HG02763 (cell line): ENCODE results near the gene ARHGEF19.
"Not testable (repeated sequence)": the region's sequence is repeated elsewhere in the genome, so short reads cannot be mapped to it uniquely, and the experiment has no call there.

Source experiments
- ATAC-seq: cut with Tn5 transposase; IDR thresholded peaks from one replicate; pipeline ENCODE4 v1.9.1; 2021; ENCODE audit warnings: mild to moderate bottlenecking, moderate library complexity; ENCODE audit not compliant: unreplicated experiment

The ARHGEF19 gene

GRCh38 chr1:16205891-16206546, 6.4 kb downstream of the ARHGEF19 start:
- no peak for ATAC-seq

GRCh38 chr1:16205334-16205671, 7.1 kb downstream of the ARHGEF19 start:
- no peak for ATAC-seq

- ATAC-seq = no peak
Observed at GRCh38 chr1:16204634-16205333, 7.7 kb downstream of the ARHGEF19 start.

GRCh38 chr1:16204216-16204615, 8.2 kb downstream of the ARHGEF19 start:
- no peak for ATAC-seq

- no peak for ATAC-seq
Observed at GRCh38 chr1:16203550-16203949, 8.9 kb downstream of the ARHGEF19 start.

- ATAC-seq = no peak
Observed at GRCh38 chr1:16202281-16203210, 9.9 kb downstream of the ARHGEF19 start.

GRCh38 chr1:16199700-16200099, 12.8 kb downstream of the ARHGEF19 start:
- ATAC-seq = no peak

- ATAC-seq = no peak
Observed at GRCh38 chr1:16199157-16199501, 13.3 kb downstream of the ARHGEF19 start.

GRCh38 chr1:16198444-16199156, 13.9 kb downstream of the ARHGEF19 start:
- ATAC-seq = no peak

GRCh38 chr1:16196874-16197273, 15.6 kb downstream of the ARHGEF19 start:
- ATAC-seq = no peak

GRCh38 chr1:16196139-16196538, 16.3 kb downstream of the ARHGEF19 start:
- not testable (repeated sequence) for ATAC-seq

GRCh38 chr1:16195518-16195905, 16.9 kb downstream of the ARHGEF19 start:
- ATAC-seq = no peak

- ATAC-seq = no peak
Observed at GRCh38 chr1:16191916-16192546, 20.4 kb downstream of the ARHGEF19 start.

- no peak for ATAC-seq
Observed at GRCh38 chr1:16191309-16191708, 21.1 kb downstream of the ARHGEF19 start.

GRCh38 chr1:16189921-16190621, 22.4 kb downstream of the ARHGEF19 start:
- no peak for ATAC-seq

GRCh38 chr1:16189003-16189402, 23.4 kb downstream of the ARHGEF19 start:
- ATAC-seq = no peak

GRCh38 chr1:16187748-16188401, 24.6 kb downstream of the ARHGEF19 start:
- no peak for ATAC-seq

GRCh38 chr1:16186655-16187235, 25.7 kb downstream of the ARHGEF19 start:
- ATAC-seq = no peak
